Neural cell (in vitro differentiated cells): ENCODE data around the gene ABCA4. TPM values are rescaled to one million over a fixed set of nuclear protein-coding genes. Genes with fewer than 3 reads are reported as not detected.

Experiments used
- H2AFZ ChIP-seq: fragments of 200-600, 300-800 bp; sonication (generic), shearing (Covaris generic); 2 replicates; pipeline ENCODE4 v1.6.0; 2014; ENCODE audit warnings: low read depth, mild to moderate bottlenecking, antibody characterized with exemption, low read length, moderate library complexity
- H3F3A ChIP-seq: fragments of 200-600 bp; shearing (Covaris generic); 2 replicates; pipeline ENCODE4 v1.6.1; 2016; ENCODE audit warnings: mild to moderate bottlenecking, moderate library complexity, mixed read lengths, antibody characterized with exemption, low read length; ENCODE audit not compliant: insufficient read depth, poor library complexity, severe bottlenecking
- H3K27ac ChIP-seq: fragments of 200-600, 300-800 bp; sonication (generic), shearing (Covaris generic); 2 replicates; pipeline ENCODE4 v1.5.1; 2014; ENCODE audit warnings: mild to moderate bottlenecking, low read length, moderate library complexity
- H3K27me3 ChIP-seq: fragments of 300-800, 200-600 bp; sonication (generic), shearing (Covaris generic); 2 replicates; pipeline ENCODE4 v1.6.0; 2014; ENCODE audit warnings: mild to moderate bottlenecking, low read depth, low read length, moderate library complexity; ENCODE audit not compliant: insufficient read depth
- H3K36me3 ChIP-seq: fragments of 300-800, 200-600 bp; sonication (generic), shearing (Covaris generic); 2 replicates; pipeline ENCODE4 v1.5.1; 2014; ENCODE audit warnings: mild to moderate bottlenecking, antibody characterized with exemption, low read length, moderate library complexity; ENCODE audit not compliant: insufficient read depth
- H3K4me2 ChIP-seq: fragments of 300-800, 200-600 bp; sonication (generic), shearing (Covaris generic); 2 replicates; pipeline ENCODE4 v1.6.0; 2014; ENCODE audit warnings: mild to moderate bottlenecking, low read length
- H3K4me3 ChIP-seq: fragments of 300-800, 200-600 bp; sonication (generic), shearing (Covaris generic); 2 replicates; pipeline ENCODE4 v1.5.1; 2014; ENCODE audit warnings: mild to moderate bottlenecking, low read length, moderate library complexity
- H3K79me2 ChIP-seq: fragments of 200-600 bp; shearing (Covaris generic); replicated peaks from 2 replicates; pipeline ENCODE4 v1.6.0; 2014; ENCODE audit warnings: mild to moderate bottlenecking, low read length, moderate library complexity; ENCODE audit not compliant: insufficient read depth
- H3K9ac ChIP-seq: fragments of 300-800, 200-600 bp; sonication (generic), shearing (Covaris generic); 2 replicates; pipeline ENCODE4 v1.6.1; 2016; ENCODE audit warnings: mild to moderate bottlenecking, low read length, mixed read lengths
- H3K9me2 ChIP-seq: fragments of 200-600 bp; shearing (Covaris generic); 2 replicates; pipeline ENCODE4 v1.6.1; 2016; ENCODE audit warnings: mild to moderate bottlenecking, low read length, mixed read lengths; ENCODE audit not compliant: insufficient read depth
- H3K9me3 ChIP-seq: fragments of 200-600, 300-800 bp; sonication (generic), shearing (Covaris generic); 2 replicates; pipeline ENCODE4 v1.6.1; 2016; ENCODE audit warnings: mild to moderate bottlenecking, mixed run types, low read length, moderate library complexity, mixed read lengths
- H4K20me1 ChIP-seq: fragments of 200-600 bp; shearing (Covaris generic); 2 replicates; pipeline ENCODE4 v1.6.1; 2016; ENCODE audit warnings: mild to moderate bottlenecking, mixed run types; ENCODE audit not compliant: insufficient read depth
- EP300 ChIP-seq: fragments of 450-650 bp; conservative IDR thresholded peaks from 2 replicates; pipeline ENCODE4 v1.6.1; 2014; ENCODE audit warnings: antibody characterized with exemption, mild to moderate bottlenecking, moderate library complexity; ENCODE audit not compliant: poor library complexity, severe bottlenecking
- EZH2 ChIP-seq: fragments of 200-600, 300-800 bp; shearing (Covaris generic), sonication (generic); IDR thresholded peaks from 2 replicates; pipeline ENCODE4 v1.6.1; 2014; ENCODE audit warnings: antibody characterized with exemption, low read length, borderline replicate concordance, mild to moderate bottlenecking; ENCODE audit not compliant: insufficient read depth, poor library complexity, severe bottlenecking
- MXI1 ChIP-seq: fragments of 450-650 bp; conservative IDR thresholded peaks from 2 replicates; pipeline ENCODE4 v1.6.1; 2014; ENCODE audit warnings: antibody characterized with exemption, mild to moderate bottlenecking; ENCODE audit not compliant: poor library complexity, severe bottlenecking
- POLR2AphosphoS5 ChIP-seq: IDR thresholded peaks from 2 replicates; pipeline ENCODE4 v1.6.1; 2012
- RAD21 ChIP-seq: fragments of 450-650 bp; conservative IDR thresholded peaks from 2 replicates; pipeline ENCODE4 v1.6.1; 2014; ENCODE audit warnings: antibody characterized with exemption, mild to moderate bottlenecking, moderate library complexity
- SMC3 ChIP-seq: fragments of 450-650 bp; conservative IDR thresholded peaks from 2 replicates; pipeline ENCODE4 v1.6.1; 2014; ENCODE audit warnings: antibody characterized with exemption, mild to moderate bottlenecking, moderate library complexity; ENCODE audit not compliant: poor library complexity
- TAF1 ChIP-seq: IDR thresholded peaks from 2 replicates; pipeline ENCODE4 v1.6.1; 2012; ENCODE audit warnings: low read depth
- polyA plus RNA-seq: library from polyadenylated mRNA; depleted of rRNA; stranded (reverse); fragments of >200 nt; gene quantifications from 2 replicates; pipeline ENCODE4 v1.2.3, GENCODE V29; 2014
- TF ChIP-seq, protein P1 (sequence below): fragments of 450-650 bp; IDR thresholded peaks from 2 replicates; pipeline ENCODE4 v1.5.1; 2014; ENCODE audit warnings: antibody characterized with exemption, mild to moderate bottlenecking, moderate library complexity; ENCODE audit not compliant: poor library complexity, severe bottlenecking
- TF ChIP-seq, protein P2 (sequence below): IDR thresholded peaks from 2 replicates; pipeline ENCODE4 v1.6.1; 2012; ENCODE audit warnings: borderline replicate concordance

ABCA4 gene
- polyA plus RNA-seq, 1 donor from 2014 or later = not detected

DNA sequence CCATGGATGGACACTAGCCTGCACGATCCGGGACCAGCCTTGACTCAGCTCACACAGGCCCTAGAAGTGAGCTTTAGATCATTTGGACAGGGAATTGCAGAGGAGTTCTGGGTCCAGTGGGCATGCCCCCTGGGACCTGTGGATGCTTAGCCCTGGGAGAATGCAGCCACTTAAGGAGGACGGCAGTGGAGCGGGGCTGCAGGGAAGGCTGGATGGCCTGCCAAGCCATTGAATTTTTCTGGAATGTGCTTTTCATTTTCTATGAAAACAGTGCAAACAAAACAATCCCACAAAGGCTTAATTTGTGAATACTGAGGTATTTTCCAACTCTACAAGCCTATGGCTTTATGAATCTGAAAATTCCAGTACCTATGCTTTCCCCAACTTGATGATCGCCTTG lies 131.3 kb downstream of the ABCA4 start:
- Histone ChIP-seq H3K4me3 (no peak overlapping the region), H3K36me3 (no peaks in the 10 kb centered on the region), H3F3A (no peaks in the 10 kb centered on the region), H3K27me3 (no peaks in the 10 kb centered on the region), H4K20me1 (no peaks in the 10 kb centered on the region), H2AFZ (no peak overlapping the region), H3K9me3 (no peaks in the 10 kb centered on the region), H3K9ac (no peak overlapping the region), H3K79me2 (no peaks in the 10 kb centered on the region), H3K4me2 (no peak overlapping the region), H3K27ac (no peak overlapping the region), H3K9me2 (no peaks in the 10 kb centered on the region)
- TF ChIP-seq TAF1 (no peak), MXI1 (no peak), EZH2 (no peak), SMC3 (no peak), EP300 (no peak), RAD21 (no peak), POLR2AphosphoS5 (no peak)
- TF ChIP-seq, protein P1, sequence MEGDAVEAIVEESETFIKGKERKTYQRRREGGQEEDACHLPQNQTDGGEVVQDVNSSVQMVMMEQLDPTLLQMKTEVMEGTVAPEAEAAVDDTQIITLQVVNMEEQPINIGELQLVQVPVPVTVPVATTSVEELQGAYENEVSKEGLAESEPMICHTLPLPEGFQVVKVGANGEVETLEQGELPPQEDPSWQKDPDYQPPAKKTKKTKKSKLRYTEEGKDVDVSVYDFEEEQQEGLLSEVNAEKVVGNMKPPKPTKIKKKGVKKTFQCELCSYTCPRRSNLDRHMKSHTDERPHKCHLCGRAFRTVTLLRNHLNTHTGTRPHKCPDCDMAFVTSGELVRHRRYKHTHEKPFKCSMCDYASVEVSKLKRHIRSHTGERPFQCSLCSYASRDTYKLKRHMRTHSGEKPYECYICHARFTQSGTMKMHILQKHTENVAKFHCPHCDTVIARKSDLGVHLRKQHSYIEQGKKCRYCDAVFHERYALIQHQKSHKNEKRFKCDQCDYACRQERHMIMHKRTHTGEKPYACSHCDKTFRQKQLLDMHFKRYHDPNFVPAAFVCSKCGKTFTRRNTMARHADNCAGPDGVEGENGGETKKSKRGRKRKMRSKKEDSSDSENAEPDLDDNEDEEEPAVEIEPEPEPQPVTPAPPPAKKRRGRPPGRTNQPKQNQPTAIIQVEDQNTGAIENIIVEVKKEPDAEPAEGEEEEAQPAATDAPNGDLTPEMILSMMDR = no peak
- TF ChIP-seq, protein P2, sequence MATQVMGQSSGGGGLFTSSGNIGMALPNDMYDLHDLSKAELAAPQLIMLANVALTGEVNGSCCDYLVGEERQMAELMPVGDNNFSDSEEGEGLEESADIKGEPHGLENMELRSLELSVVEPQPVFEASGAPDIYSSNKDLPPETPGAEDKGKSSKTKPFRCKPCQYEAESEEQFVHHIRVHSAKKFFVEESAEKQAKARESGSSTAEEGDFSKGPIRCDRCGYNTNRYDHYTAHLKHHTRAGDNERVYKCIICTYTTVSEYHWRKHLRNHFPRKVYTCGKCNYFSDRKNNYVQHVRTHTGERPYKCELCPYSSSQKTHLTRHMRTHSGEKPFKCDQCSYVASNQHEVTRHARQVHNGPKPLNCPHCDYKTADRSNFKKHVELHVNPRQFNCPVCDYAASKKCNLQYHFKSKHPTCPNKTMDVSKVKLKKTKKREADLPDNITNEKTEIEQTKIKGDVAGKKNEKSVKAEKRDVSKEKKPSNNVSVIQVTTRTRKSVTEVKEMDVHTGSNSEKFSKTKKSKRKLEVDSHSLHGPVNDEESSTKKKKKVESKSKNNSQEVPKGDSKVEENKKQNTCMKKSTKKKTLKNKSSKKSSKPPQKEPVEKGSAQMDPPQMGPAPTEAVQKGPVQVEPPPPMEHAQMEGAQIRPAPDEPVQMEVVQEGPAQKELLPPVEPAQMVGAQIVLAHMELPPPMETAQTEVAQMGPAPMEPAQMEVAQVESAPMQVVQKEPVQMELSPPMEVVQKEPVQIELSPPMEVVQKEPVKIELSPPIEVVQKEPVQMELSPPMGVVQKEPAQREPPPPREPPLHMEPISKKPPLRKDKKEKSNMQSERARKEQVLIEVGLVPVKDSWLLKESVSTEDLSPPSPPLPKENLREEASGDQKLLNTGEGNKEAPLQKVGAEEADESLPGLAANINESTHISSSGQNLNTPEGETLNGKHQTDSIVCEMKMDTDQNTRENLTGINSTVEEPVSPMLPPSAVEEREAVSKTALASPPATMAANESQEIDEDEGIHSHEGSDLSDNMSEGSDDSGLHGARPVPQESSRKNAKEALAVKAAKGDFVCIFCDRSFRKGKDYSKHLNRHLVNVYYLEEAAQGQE = no peak

DNA sequence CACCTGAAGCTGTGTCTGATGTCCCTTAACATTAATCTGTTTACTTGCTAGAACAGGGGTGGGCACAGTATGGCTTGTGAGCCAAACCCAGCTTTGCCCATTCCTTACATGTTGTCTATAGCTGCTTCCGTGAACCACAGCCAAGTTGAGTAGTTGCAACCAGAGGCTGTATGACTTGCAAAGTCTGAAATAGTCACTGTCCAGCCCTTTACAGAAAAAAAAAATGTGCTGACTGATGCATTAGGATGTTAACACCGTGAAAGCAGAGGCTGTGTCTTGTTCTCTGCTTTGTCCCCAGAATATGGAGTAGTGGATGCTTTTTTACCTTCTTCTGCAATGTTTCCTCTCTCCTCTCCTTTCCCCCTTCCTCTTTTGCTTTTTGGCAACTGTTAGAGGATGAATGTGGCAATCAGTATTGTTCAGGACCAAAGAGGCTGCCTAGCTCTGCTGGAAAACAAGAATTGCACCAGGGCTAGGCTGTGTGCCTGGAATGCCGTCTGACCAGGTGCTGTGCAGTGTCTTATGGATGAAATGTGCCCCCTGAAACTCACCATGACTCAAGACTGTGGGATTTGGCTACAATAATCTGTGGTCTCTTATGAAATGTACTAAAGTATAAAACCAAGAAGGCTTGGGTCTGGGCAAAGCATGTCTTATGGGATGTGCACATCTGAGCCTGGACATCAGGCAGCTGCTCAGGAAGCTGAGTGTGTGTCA lies 132.2 kb downstream of the ABCA4 start:
- Histone ChIP-seq H3K27ac (no peak overlapping the region), H3K9ac (no peak overlapping the region), H3K9me3 (no peaks in the 10 kb centered on the region), H3K4me3 (no peak overlapping the region), H3K79me2 (no peaks in the 10 kb centered on the region), H2AFZ (no peak overlapping the region), H3K9me2 (no peaks in the 10 kb centered on the region), H3K27me3 (no peaks in the 10 kb centered on the region), H3F3A (no peaks in the 10 kb centered on the region), H4K20me1 (no peaks in the 10 kb centered on the region), H3K4me2 (no peak overlapping the region), H3K36me3 (no peaks in the 10 kb centered on the region)
- no peak for TF ChIP-seq RAD21
- TF ChIP-seq EZH2 = no peak
- TF ChIP-seq MXI1 = no peak
- TF ChIP-seq, protein P2 = no peak
- no peak for TF ChIP-seq EP300
- TF ChIP-seq SMC3 = no peak
- TF ChIP-seq, protein P1 = no peak
- no peak for TF ChIP-seq TAF1
- no peak for TF ChIP-seq POLR2AphosphoS5
